Glutamatergic neuron (in vitro differentiated cells): ENCODE results near the gene FAT1. TPM values are rescaled to one million over a fixed set of nuclear protein-coding genes. Genes with fewer than 3 reads are reported as not detected.

Source experiments
- DNase-seq: peaks from one replicate; pipeline ENCODE4 v3.0.0; 2022
- H3K27ac Mint-ChIP-seq: one replicate; pipeline ENCODE4 v1.8.0; 2020; ENCODE audit warnings: mild to moderate bottlenecking, mixed read lengths, inconsistent platforms; ENCODE audit not compliant: unreplicated experiment
- H3K27me3 Mint-ChIP-seq: one replicate; pipeline ENCODE4 v1.8.0; 2020; ENCODE audit warnings: mild to moderate bottlenecking, moderate library complexity, mixed read lengths, inconsistent platforms; ENCODE audit not compliant: unreplicated experiment
- H3K36me3 Mint-ChIP-seq: one replicate; pipeline ENCODE4 v1.8.0; 2020; ENCODE audit warnings: mild to moderate bottlenecking, mixed read lengths, inconsistent platforms; ENCODE audit not compliant: unreplicated experiment
- H3K4me1 Mint-ChIP-seq: one replicate; pipeline ENCODE4 v1.8.0; 2020; ENCODE audit warnings: mild to moderate bottlenecking, low read depth, mixed read lengths, inconsistent platforms; ENCODE audit not compliant: unreplicated experiment
- H3K4me3 Mint-ChIP-seq: one replicate; pipeline ENCODE4 v1.8.0; 2020; ENCODE audit warnings: mild to moderate bottlenecking, mixed read lengths, inconsistent platforms; ENCODE audit not compliant: unreplicated experiment
- H3K9me3 Mint-ChIP-seq: one replicate; pipeline ENCODE4 v1.8.0; 2020; ENCODE audit warnings: mild to moderate bottlenecking, moderate library complexity, mixed read lengths, inconsistent platforms; ENCODE audit not compliant: unreplicated experiment
- CTCF ChIP-seq: fragments of 200-600 bp; sonication (generic); IDR thresholded peaks from one replicate; pipeline ENCODE4 v1.5.0; 2021; ENCODE audit not compliant: partially characterized antibody, unreplicated experiment
- total RNA-seq: library from RNA; stranded (reverse); fragmentation: NEBNext Ultra II Directional; extraction: Animal tissue kit (Norgen Biotek cat#: 25700); gene quantifications from one replicate; pipeline ENCODE4 v1.2.1, GENCODE V29; 2021; ENCODE audit not compliant: unreplicated experiment

FAT1 gene
- total RNA-seq, 1 donor from 2014 or later = 34.3 TPM

DNA sequence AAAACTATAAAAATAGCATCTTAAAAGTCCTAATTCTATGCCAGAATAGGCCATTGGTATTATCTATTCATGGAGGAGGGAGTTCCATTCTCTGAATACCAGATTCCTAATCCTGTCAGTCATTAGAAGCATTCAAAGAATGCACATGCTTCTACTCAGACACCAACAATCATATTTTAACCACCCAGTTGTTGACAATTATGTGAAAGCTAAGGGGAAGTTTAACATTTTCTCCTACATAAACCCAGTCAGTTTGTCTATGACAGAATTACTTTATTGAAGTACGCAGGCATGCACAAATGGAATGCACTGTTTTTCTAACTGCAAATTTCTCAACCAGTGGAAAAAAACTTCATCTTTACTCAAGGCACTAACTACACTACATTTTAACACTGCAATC is 98.7 kb downstream of the FAT1 start:
- H3K9me3 Mint-ChIP-seq = no peaks in the 10 kb centered on the region
- TF ChIP-seq CTCF = no peak
- peaks cover 2% of the 10 kb centered on the region for H3K4me1 Mint-ChIP-seq
- peaks cover 1% of the 10 kb centered on the region for H3K27me3 Mint-ChIP-seq
- no peak overlapping the region for H3K27ac Mint-ChIP-seq
- H3K36me3 Mint-ChIP-seq = no peaks in the 10 kb centered on the region
- H3K4me3 Mint-ChIP-seq = no peak overlapping the region
- DNase-seq = no peak

GRCh38 chr4:186623546-186623945 is 100.1 kb downstream of the FAT1 start:
- Mint-ChIP-seq H3K4me3 (no peak overlapping the region), H3K27ac (no peak overlapping the region), H3K4me1 (peaks cover 2% of the 10 kb centered on the region), H3K9me3 (no peaks in the 10 kb centered on the region), H3K27me3 (peaks cover 1% of the 10 kb centered on the region), H3K36me3 (no peaks in the 10 kb centered on the region)
- no peak for DNase-seq
- TF ChIP-seq CTCF = no peak

- TF ChIP-seq CTCF = no peak
- Mint-ChIP-seq H3K9me3 (no peaks in the 10 kb centered on the region), H3K36me3 (no peaks in the 10 kb centered on the region), H3K4me1 (peaks cover 2% of the 10 kb centered on the region), H3K4me3 (no peak overlapping the region), H3K27ac (no peak overlapping the region), H3K27me3 (no peaks in the 10 kb centered on the region)
- DNase-seq = no peak
These were observed 100.7 kb downstream of the FAT1 start for GRCh38 chr4:186622788-186623464.

DNA sequence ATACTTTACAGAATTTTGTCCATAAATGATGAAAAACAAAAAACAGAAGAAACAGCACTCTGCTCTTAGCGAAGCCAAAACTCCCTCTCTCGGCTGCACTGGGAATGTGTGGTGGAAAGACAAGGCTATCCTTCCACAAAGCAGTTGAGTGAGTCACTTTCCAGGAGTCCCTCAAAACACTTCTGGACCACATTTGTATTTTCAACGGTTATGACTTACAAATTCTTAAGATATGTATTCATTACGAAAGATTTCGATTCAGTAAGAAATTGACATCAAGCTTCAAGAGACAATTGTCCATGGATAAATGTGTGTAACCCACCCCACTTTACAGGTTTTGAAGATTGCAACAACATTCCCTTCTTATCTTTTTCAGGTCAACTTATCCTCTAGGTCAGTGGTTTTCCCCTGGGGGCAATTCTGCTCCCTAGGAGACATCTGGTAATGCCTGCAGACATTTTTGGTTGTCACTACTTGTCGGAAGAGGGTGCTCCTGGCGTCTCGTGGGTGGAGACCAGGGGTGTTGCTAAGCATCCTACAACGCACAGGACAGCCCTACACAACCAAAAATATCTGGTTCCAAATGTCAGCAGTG is 101.6 kb downstream of the FAT1 start:
- DNase-seq = no peak
- no peak overlapping the region for H3K4me3 Mint-ChIP-seq
- H3K9me3 Mint-ChIP-seq = no peaks in the 10 kb centered on the region
- no peaks in the 10 kb centered on the region for H3K36me3 Mint-ChIP-seq
- H3K27me3 Mint-ChIP-seq = no peaks in the 10 kb centered on the region
- no peak for TF ChIP-seq CTCF
- H3K4me1 Mint-ChIP-seq = peaks cover 2% of the 10 kb centered on the region
- H3K27ac Mint-ChIP-seq = no peak overlapping the region

DNA sequence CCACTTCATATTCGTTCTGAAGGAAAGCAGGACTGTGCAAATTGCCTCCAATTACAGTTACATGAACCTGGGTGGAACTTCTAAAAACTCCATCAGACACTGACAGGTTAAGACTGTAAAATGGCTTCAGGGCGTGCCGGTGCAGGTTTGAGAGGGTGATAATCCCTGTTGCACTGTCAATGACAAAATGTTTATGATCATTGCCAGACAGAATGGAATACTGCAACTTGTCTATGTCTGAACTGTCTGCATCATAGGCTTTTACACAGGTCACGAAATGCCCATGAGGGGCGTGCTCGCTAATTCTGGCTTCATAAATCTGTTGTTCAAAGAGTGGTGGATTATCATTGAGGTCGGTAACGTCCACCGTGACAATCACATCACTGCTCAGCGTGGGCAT is 104.6 kb downstream of the FAT1 start:
- DNase-seq = no peak
- H3K36me3 Mint-ChIP-seq = no peaks in the 10 kb centered on the region
- H3K4me1 Mint-ChIP-seq = peaks cover 3% of the 10 kb centered on the region
- no peak overlapping the region for H3K4me3 Mint-ChIP-seq
- no peak for TF ChIP-seq CTCF
- H3K27me3 Mint-ChIP-seq = no peaks in the 10 kb centered on the region
- no peaks in the 10 kb centered on the region for H3K9me3 Mint-ChIP-seq
- H3K27ac Mint-ChIP-seq = no peak overlapping the region
